CD4-positive, alpha-beta T cell treated with Interleukin-12 subunit alpha and Interleukin-12 subunit beta, for 1 hour (primary cell): ENCODE data around the gene CYP3A5.
"Not testable (repeated sequence)": the region's sequence is repeated elsewhere in the genome, so short reads cannot be mapped to it uniquely, and the experiment has no call there.

ENCODE experiments used
- DNase-seq: peaks from one replicate; pipeline ENCODE4 v3.0.0-alpha.2; 2020

The CYP3A5 gene

GRCh38 chr7:99685129-99685758 lies 5.4 kb upstream of the CYP3A5 start:
- DNase-seq, result no peak

GRCh38 chr7:99679032-99679399 lies 780 bp downstream of the CYP3A5 start:
- no peak for DNase-seq

GRCh38 chr7:99677648-99678045 lies 2.1 kb downstream of the CYP3A5 start:
- DNase-seq, result no peak

GRCh38 chr7:99677013-99677647 lies 2.7 kb downstream of the CYP3A5 start:
- DNase-seq, result no peak

GRCh38 chr7:99674995-99675742 lies 4.6 kb downstream of the CYP3A5 start:
- DNase-seq, result no peak

GRCh38 chr7:99672573-99672972 lies 7.2 kb downstream of the CYP3A5 start:
- DNase-seq, result no peak

- no peak for DNase-seq
Measured at GRCh38 chr7:99669782-99670181, 10.0 kb downstream of the CYP3A5 start.

- DNase-seq, result no peak
Measured at GRCh38 chr7:99668541-99668940, 11.3 kb downstream of the CYP3A5 start.

- no peak for DNase-seq
Measured at GRCh38 chr7:99667179-99667578, 12.6 kb downstream of the CYP3A5 start.

- DNase-seq, result no peak
Measured at GRCh38 chr7:99666013-99666395, 13.8 kb downstream of the CYP3A5 start.

- DNase-seq, result no peak
Measured at GRCh38 chr7:99665312-99666012, 14.3 kb downstream of the CYP3A5 start.

GRCh38 chr7:99657879-99658278 lies 21.9 kb downstream of the CYP3A5 start:
- DNase-seq, result not testable (repeated sequence)

GRCh38 chr7:99654626-99655025 lies 25.2 kb downstream of the CYP3A5 start:
- DNase-seq, result not testable (repeated sequence)

GRCh38 chr7:99653754-99654153 lies 26.0 kb downstream of the CYP3A5 start:
- no peak for DNase-seq

- not testable (repeated sequence) for DNase-seq
Measured at GRCh38 chr7:99653269-99653668, 26.5 kb downstream of the CYP3A5 start.

GRCh38 chr7:99652671-99653070 lies 27.1 kb downstream of the CYP3A5 start:
- DNase-seq, result no peak

GRCh38 chr7:99651290-99651689 lies 28.5 kb downstream of the CYP3A5 start:
- no peak for DNase-seq

- no peak for DNase-seq
Measured at GRCh38 chr7:99648843-99649242, 31.0 kb downstream of the CYP3A5 start.

GRCh38 chr7:99645590-99645989 lies 34.2 kb downstream of the CYP3A5 start:
- DNase-seq, result no peak

- DNase-seq, result no peak
Measured at GRCh38 chr7:99644431-99644830, 35.4 kb downstream of the CYP3A5 start.

GRCh38 chr7:99643464-99643863 lies 36.3 kb downstream of the CYP3A5 start:
- no peak for DNase-seq

- no peak for DNase-seq
Measured at GRCh38 chr7:99642027-99642426, 37.8 kb downstream of the CYP3A5 start.

- DNase-seq, result no peak
Measured at GRCh38 chr7:99639267-99639666, 40.5 kb downstream of the CYP3A5 start.

- no peak for DNase-seq
Measured at GRCh38 chr7:99638731-99639130, 41.1 kb downstream of the CYP3A5 start.
